Progenitor cell of endocrine pancreas (in vitro differentiated cells): Measurements from ENCODE around the gene LEFTY1. TPM values are rescaled to one million over a fixed set of nuclear protein-coding genes. Genes with fewer than 3 reads are reported as not detected.

Source experiments
- DNase-seq: peaks from one replicate; pipeline ENCODE4 v3.0.0; 2021; ENCODE audit warnings: low spot score; ENCODE audit not compliant: unreplicated experiment
- H3K27ac Mint-ChIP-seq: 2 replicates; pipeline ENCODE4 v1.8.0; 2021; ENCODE audit warnings: mild to moderate bottlenecking, moderate library complexity, mixed read lengths
- H3K27me3 Mint-ChIP-seq: 2 replicates; pipeline ENCODE4 v1.8.0; 2021; ENCODE audit warnings: mixed read lengths
- H3K36me3 Mint-ChIP-seq: 2 replicates; pipeline ENCODE4 v1.8.0; 2022; ENCODE audit warnings: mixed read lengths; ENCODE audit not compliant: insufficient read depth
- H3K4me1 Mint-ChIP-seq: 2 replicates; pipeline ENCODE4 v1.8.0; 2021; ENCODE audit warnings: low read depth, mixed read lengths
- H3K4me3 Mint-ChIP-seq: 2 replicates; pipeline ENCODE4 v1.8.0; 2021; ENCODE audit warnings: low read depth, mild to moderate bottlenecking, moderate library complexity, mixed read lengths
- H3K9me3 Mint-ChIP-seq: 2 replicates; pipeline ENCODE4 v1.8.0; 2021; ENCODE audit warnings: low read depth, mixed read lengths
- total RNA-seq: library from RNA; stranded (reverse); gene quantifications from 2 replicates; pipeline ENCODE4 v1.2.1, GENCODE V29; 2021
- TF ChIP-seq, protein P1 (sequence below): fragments of 200-600 bp; sonication (generic); IDR thresholded peaks from one replicate; pipeline ENCODE4 v1.5.0; 2021; ENCODE audit warnings: antibody characterized with exemption, mild to moderate bottlenecking; ENCODE audit not compliant: unreplicated experiment

Gene LEFTY1
- total RNA-seq, 1 donor from 2014 or later, result 26.0 TPM

DNA sequence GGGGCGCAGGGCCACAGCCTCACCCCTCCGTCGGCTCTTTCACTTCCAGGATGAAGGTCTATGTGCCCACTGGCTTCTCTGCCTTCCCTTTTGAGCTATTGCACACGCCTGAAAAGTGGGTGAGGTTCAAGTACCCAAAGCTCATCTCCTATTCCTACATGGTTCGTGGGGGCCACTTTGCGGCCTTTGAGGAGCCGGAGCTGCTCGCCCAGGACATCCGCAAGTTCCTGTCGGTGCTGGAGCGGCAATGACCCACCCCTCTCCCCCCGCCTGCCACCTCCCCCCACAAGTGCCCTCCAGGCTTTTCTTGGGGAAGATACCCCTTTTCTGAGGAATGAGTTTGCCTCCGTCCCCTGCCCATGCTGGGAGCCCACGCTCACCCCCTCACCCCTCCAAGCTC is 43.8 kb downstream of the LEFTY1 start:
- Mint-ChIP-seq H3K27me3 (no peaks in the 10 kb centered on the region), H3K4me1 (peaks cover 7% of the 10 kb centered on the region), H3K27ac (no peak overlapping the region), H3K9me3 (no peaks in the 10 kb centered on the region), H3K4me3 (no peak overlapping the region), H3K36me3 (peaks cover 23% of the 10 kb centered on the region)
- no peak for DNase-seq
- TF ChIP-seq, protein P1, sequence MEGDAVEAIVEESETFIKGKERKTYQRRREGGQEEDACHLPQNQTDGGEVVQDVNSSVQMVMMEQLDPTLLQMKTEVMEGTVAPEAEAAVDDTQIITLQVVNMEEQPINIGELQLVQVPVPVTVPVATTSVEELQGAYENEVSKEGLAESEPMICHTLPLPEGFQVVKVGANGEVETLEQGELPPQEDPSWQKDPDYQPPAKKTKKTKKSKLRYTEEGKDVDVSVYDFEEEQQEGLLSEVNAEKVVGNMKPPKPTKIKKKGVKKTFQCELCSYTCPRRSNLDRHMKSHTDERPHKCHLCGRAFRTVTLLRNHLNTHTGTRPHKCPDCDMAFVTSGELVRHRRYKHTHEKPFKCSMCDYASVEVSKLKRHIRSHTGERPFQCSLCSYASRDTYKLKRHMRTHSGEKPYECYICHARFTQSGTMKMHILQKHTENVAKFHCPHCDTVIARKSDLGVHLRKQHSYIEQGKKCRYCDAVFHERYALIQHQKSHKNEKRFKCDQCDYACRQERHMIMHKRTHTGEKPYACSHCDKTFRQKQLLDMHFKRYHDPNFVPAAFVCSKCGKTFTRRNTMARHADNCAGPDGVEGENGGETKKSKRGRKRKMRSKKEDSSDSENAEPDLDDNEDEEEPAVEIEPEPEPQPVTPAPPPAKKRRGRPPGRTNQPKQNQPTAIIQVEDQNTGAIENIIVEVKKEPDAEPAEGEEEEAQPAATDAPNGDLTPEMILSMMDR, result no peak

GRCh38 chr1:225844236-225845061 is 44.5 kb downstream of the LEFTY1 start:
- DNase-seq, result no peak
- Mint-ChIP-seq H3K4me3 (no peak overlapping the region), H3K27me3 (no peaks in the 10 kb centered on the region), H3K36me3 (peaks cover 19% of the 10 kb centered on the region), H3K27ac (peak overlapping the region; percentile 65), H3K9me3 (no peaks in the 10 kb centered on the region), H3K4me1 (peaks cover 7% of the 10 kb centered on the region)
- TF ChIP-seq, protein P1, result no peak

- no peaks in the 10 kb centered on the region for H3K27me3 Mint-ChIP-seq
- H3K36me3 Mint-ChIP-seq, result peaks cover 14% of the 10 kb centered on the region
- no peak overlapping the region for H3K4me3 Mint-ChIP-seq
- DNase-seq, result no peak
- peaks cover 7% of the 10 kb centered on the region for H3K4me1 Mint-ChIP-seq
- no peaks in the 10 kb centered on the region for H3K9me3 Mint-ChIP-seq
- TF ChIP-seq, protein P1, result no peak
- H3K27ac Mint-ChIP-seq, result no peak overlapping the region
These were observed 45.5 kb downstream of the LEFTY1 start for GRCh38 chr1:225843426-225843795.

- Mint-ChIP-seq H3K4me1 (peaks cover 7% of the 10 kb centered on the region), H3K36me3 (peaks cover 14% of the 10 kb centered on the region), H3K27me3 (no peaks in the 10 kb centered on the region), H3K9me3 (no peaks in the 10 kb centered on the region), H3K4me3 (no peak overlapping the region), H3K27ac (peak overlapping the region; percentile 14)
- TF ChIP-seq, protein P1, result no peak
- no peak for DNase-seq
These were observed 46.0 kb downstream of the LEFTY1 start for GRCh38 chr1:225842788-225843425.

DNA sequence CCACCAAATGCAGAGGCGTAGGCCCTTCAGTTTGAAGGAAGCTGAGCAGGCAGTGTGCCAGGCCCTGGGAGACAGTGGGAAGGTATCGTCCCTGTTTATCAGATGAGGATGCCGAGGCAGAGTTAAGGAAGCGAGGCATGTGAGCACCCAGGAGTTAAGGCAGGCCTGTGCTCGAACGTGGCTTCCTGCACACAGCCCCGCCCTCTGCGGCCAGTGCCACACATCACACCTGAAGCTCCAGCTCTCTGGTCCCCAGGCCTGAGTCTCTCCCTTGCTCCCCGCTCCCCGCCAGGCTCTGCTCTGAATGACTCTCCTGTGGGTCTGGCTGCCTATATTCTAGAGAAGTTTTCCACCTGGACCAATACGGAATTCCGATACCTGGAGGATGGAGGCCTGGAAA is 46.9 kb downstream of the LEFTY1 start:
- peak overlapping the region; percentile 43 for H3K27ac Mint-ChIP-seq
- no peak overlapping the region for H3K4me3 Mint-ChIP-seq
- no peaks in the 10 kb centered on the region for H3K27me3 Mint-ChIP-seq
- H3K36me3 Mint-ChIP-seq, result peaks cover 13% of the 10 kb centered on the region
- TF ChIP-seq, protein P1, result no peak
- no peaks in the 10 kb centered on the region for H3K9me3 Mint-ChIP-seq
- H3K4me1 Mint-ChIP-seq, result peaks cover 7% of the 10 kb centered on the region
- DNase-seq, result no peak
